Measurements from ENCODE around the gene RPS6KA2.

The RPS6KA2 gene

GRCh38 chr6:166523782-166524559, 103.1 kb downstream of the RPS6KA2 start:
- DNase-seq = no peak

- DNase-seq = no peak
Measured at GRCh38 chr6:166520905-166521834, 105.9 kb downstream of the RPS6KA2 start.

GRCh38 chr6:166516251-166516884, 110.7 kb downstream of the RPS6KA2 start:
- no peak for DNase-seq

GRCh38 chr6:166515072-166515810, 111.8 kb downstream of the RPS6KA2 start:
- DNase-seq = no peak

GRCh38 chr6:166514196-166514595, 112.9 kb downstream of the RPS6KA2 start:
- DNase-seq = no peak

GRCh38 chr6:166512567-166512966, 114.5 kb downstream of the RPS6KA2 start:
- no peak for DNase-seq

- no peak for DNase-seq
Measured at GRCh38 chr6:166511316-166511715, 115.7 kb downstream of the RPS6KA2 start.

- DNase-seq = no peak
Measured at GRCh38 chr6:166509193-166509592, 117.9 kb downstream of the RPS6KA2 start.

GRCh38 chr6:166508726-166509125, 118.3 kb downstream of the RPS6KA2 start:
- no peak for DNase-seq

- no peak for DNase-seq
Measured at GRCh38 chr6:166507809-166508564, 119.1 kb downstream of the RPS6KA2 start.

GRCh38 chr6:166507380-166507779, 119.7 kb downstream of the RPS6KA2 start:
- no peak for DNase-seq

GRCh38 chr6:166505133-166505905, 121.7 kb downstream of the RPS6KA2 start:
- DNase-seq = no peak

GRCh38 chr6:166504100-166504499, 123.0 kb downstream of the RPS6KA2 start:
- no peak for DNase-seq

GRCh38 chr6:166503167-166503744, 123.8 kb downstream of the RPS6KA2 start:
- DNase-seq = no peak

GRCh38 chr6:166502453-166502852, 124.6 kb downstream of the RPS6KA2 start:
- no peak for DNase-seq

- no peak for DNase-seq
Measured at GRCh38 chr6:166501246-166501645, 125.8 kb downstream of the RPS6KA2 start.

- DNase-seq = no peak
Measured at GRCh38 chr6:166500246-166500645, 126.8 kb downstream of the RPS6KA2 start.

- DNase-seq = no peak
Measured at GRCh38 chr6:166499350-166500163, 127.5 kb downstream of the RPS6KA2 start.

GRCh38 chr6:166498661-166499349, 128.2 kb downstream of the RPS6KA2 start:
- no peak for DNase-seq
